CD4-positive, alpha-beta T cell treated with Interleukin-2 at 100 ng/mL for 4 hours (primary cell): ENCODE results near the gene IFT27.
"Not testable (repeated sequence)": the region's sequence is repeated elsewhere in the genome, so short reads cannot be mapped to it uniquely, and the experiment has no call there.

Experiments
- DNase-seq: peaks from one replicate; pipeline ENCODE4 v3.0.0-alpha.2; 2020; ENCODE audit warnings: low spot score

IFT27 gene

GRCh38 chr22:36743591-36744412, 32.1 kb downstream of the IFT27 start:
- no peak for DNase-seq

- no peak for DNase-seq
Measured at GRCh38 chr22:36743011-36743410, 32.9 kb downstream of the IFT27 start.

- DNase-seq: no peak
Measured at GRCh38 chr22:36741968-36742367, 34.0 kb downstream of the IFT27 start.

GRCh38 chr22:36741204-36741793, 34.6 kb downstream of the IFT27 start:
- no peak for DNase-seq

- no peak for DNase-seq
Measured at GRCh38 chr22:36740716-36741115, 35.2 kb downstream of the IFT27 start.

- no peak for DNase-seq
Measured at GRCh38 chr22:36739185-36739584, 36.7 kb downstream of the IFT27 start.

GRCh38 chr22:36738416-36739020, 37.4 kb downstream of the IFT27 start:
- no peak for DNase-seq

GRCh38 chr22:36737776-36738175, 38.1 kb downstream of the IFT27 start:
- DNase-seq: no peak

- no peak for DNase-seq
Measured at GRCh38 chr22:36736701-36737320, 39.1 kb downstream of the IFT27 start.

- no peak for DNase-seq
Measured at GRCh38 chr22:36734171-36735058, 41.5 kb downstream of the IFT27 start.

- no peak for DNase-seq
Measured at GRCh38 chr22:36733271-36733670, 42.6 kb downstream of the IFT27 start.

- no peak for DNase-seq
Measured at GRCh38 chr22:36732609-36733008, 43.3 kb downstream of the IFT27 start.

GRCh38 chr22:36731916-36732315, 44.0 kb downstream of the IFT27 start:
- DNase-seq: no peak

- not testable (repeated sequence) for DNase-seq
Measured at GRCh38 chr22:36731321-36731720, 44.6 kb downstream of the IFT27 start.

- no peak for DNase-seq
Measured at GRCh38 chr22:36730176-36730858, 45.6 kb downstream of the IFT27 start.

- DNase-seq: no peak
Measured at GRCh38 chr22:36729321-36729720, 46.6 kb downstream of the IFT27 start.

GRCh38 chr22:36728505-36728904, 47.4 kb downstream of the IFT27 start:
- no peak for DNase-seq

GRCh38 chr22:36727927-36728488, 47.9 kb downstream of the IFT27 start:
- DNase-seq: no peak

- no peak for DNase-seq
Measured at GRCh38 chr22:36727110-36727509, 48.8 kb downstream of the IFT27 start.

- DNase-seq: no peak
Measured at GRCh38 chr22:36726007-36726380, 49.9 kb downstream of the IFT27 start.
